NCI-H2107 (cell line): Measurements from ENCODE around the gene ATP23.

Experiments
- DNase-seq: peaks from one replicate; lab custom pipeline; 2025; lab: John Stamatoyannopoulos, UW

The ATP23 gene

DNA sequence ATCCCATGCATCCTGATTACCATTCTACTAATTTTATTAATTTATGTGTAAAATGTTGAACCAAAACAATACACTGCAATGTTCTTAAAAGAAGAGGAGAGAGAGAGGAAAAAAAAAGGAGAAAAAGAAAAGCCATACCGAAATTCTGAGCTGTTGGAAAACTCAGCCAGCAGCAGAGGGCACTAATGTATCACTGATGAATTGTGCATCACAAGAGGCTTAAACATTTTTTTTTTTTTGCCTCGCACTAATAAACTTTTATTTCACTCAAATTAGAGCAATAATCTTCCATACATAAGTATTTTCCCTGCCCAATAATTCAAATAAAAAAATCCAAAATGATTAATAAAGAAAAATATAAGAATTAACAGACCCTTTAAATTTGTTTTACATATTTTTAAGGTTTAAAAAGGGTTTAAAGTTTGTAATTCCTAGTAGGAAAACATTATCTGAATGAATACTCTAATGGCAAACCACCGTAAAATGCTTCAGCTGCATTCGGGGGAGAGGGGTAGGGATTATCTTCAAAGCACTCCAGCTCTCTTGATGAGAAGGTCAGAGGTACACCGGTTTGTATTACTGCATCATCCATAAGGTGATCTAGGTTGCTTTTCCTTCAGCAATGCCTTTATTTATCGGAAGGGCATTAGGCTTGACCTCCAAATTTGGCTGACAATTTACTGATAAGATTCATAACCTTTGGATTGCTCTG is 41.9 kb downstream of the ATP23 start:
- no peak for DNase-seq

DNA sequence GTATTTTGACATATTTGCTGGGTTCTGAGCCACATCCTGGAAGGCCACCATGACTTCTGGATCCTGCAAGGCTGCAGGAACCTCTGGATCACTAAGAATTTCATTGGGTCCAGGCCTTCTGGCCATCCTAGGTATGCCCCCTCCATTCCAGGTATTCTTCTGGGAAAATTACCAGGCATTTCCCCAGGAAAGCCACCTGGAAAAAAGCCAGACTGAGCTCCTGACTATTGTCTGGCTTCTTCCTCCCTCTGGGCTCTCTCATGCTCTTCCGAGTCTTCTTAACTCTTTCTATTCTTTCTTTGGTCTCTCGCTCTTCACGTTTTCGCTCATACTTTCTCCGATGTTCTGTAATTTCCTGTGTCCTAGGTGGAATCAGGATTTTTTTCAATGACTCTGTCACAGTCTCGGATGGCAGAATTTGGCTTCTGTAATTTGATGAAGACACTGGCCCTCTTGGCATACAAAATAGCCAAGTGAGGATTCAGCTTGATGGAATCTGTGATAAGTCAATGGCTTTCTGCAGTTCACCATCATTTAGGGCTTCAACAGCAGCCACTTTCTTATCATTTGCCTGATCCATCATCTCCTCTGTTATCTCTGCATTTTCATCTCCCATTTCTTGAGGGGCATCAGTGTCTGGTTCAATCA is 42.6 kb downstream of the ATP23 start:
- DNase-seq = no peak

DNA sequence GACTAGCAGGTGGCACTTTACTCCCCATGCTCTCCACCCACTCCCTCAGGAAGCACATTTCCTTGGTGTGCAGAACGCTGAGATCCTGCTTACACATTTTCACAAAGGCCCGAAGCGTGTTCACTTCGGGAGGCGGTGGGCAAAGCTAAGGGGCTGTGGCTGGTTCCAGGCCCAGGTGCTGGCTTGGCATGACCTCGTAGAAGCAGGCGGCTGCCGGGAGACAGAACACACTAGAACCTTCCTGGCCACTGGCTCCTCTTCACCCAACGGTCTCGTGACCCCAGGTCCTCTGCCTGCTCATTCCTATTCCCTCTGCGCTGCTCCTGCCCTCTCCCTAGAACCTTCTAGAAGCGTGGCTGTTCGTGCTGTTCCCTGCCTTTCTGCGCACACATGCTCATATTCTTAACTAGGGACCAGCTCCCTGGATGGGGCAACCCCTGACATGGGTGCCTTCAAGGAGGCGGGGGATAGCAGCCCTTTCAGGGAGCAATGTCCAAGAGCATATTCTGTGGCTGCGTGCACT is 43.3 kb downstream of the ATP23 start:
- DNase-seq = no peak

DNA sequence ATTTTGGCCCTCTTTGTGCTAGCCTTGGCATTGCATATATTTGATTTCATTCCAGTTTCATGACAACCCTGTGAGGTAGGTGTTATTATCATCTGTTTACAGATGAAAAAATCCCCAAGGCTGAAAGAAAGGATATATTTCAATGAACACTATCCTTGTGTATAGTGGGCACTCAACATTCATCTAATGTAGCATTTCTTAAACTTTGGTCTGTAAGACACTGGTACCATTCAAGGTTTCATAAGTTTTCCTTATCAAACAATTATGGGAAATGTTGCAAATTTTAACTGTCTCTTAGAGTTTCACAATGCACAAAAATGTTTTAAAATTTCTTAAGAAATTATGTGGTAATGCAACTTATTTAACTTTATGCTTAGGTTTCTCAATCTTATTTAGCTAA is 44.3 kb downstream of the ATP23 start:
- no peak for DNase-seq

DNA sequence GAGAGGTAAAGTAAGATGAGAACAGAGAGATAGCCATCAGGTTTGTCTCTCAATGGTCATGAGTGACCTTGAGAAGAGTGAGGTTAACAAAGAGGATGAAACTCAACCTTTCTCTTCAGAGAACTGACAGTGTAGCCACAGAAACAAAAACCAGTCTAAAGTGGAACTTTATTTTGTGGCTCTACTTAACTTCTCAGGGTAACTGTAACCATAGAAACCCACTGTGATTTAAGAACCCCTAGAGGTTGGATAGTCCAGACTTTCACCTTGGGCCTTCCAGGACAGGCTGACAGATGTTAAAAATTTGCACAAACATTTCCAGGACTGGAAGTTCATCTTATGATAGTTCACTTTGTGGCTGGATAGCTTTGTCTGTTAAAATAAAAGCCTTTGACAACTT is 48.5 kb downstream of the ATP23 start:
- DNase-seq = no peak

DNA sequence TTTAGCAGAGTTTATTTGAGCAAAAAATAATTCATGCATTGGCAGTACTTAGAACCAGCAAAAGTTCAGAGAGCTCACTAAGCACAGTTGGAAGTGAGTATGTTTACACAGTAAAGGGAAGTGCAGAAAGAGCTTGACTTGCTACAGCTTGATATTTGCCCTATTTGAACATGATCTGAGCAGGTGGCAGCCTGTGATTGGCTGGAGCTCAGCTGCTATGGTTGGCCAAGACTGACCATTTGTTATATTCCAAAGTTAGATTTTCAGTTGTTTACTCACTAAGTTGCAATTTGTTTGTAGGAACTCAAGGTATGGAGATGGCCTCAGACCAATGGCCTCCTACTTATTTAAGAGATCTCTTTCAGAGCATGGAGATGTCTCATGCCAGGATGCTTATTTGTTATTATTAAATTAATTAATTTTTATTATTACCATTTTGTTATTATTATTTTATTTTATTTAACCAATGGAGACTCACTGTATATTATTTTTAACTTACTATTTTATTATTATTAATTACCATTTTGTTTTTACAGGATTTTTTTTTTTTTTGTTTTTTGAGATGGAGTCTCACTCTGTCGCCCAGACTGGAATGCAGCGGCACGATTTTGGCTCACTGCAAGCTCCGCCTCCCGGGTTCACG is 49.0 kb downstream of the ATP23 start:
- no peak for DNase-seq

DNA sequence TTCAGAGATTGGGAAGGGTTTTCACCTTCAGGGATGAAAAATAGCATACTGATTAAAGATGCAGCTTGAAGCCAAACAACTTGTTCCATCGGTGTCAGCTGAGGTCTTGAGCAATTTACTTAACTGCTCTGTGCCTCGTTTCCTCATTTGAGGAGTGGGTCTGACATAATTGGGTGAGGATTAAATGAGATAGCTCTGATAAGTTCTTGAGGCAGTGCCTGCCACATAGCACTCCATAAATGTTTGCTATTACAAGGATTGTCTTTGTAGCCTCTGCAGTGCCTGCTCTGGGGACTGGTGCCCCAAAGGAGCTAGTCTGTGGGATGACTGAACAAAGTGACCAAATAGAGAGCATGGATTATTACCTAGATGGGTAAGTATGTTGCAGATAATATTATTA is 50.6 kb downstream of the ATP23 start:
- no peak for DNase-seq

DNA sequence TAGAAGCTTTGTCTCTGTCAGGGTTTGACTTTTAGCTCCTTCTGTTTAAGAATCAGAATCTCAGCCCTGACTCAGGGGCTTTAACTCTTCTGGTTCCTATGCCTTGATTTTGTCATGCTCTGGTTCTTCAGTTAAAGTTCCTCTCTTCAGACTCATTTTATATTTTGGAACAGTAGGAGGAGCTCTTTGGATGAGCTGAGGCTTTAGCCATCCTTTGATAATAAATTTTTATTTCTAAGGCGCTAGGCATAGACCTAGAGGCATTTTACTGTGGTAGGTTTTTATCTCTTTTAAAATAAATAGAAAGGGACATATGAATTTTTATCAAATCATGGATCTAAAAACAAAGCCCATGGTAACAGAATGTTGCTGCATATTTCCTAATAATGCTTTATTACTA is 51.7 kb downstream of the ATP23 start:
- DNase-seq = no peak

DNA sequence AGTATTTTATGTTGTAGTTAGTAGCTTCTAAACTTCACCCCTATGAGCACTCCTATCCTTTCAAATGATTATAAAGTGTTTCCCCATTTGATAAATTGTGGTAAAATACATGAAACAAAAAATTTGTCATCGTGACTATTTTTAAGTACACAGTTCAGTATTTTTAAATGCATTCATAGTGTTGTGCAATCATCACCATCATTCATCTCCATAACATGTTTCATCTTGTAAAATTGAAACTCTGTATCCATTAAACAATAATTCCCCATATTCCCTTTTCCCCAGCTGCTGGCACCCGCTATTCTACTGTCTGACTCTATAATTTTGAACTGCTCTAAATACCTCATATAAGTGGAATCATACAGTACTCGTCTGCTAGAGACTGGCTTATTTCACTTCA is 52.5 kb downstream of the ATP23 start:
- no peak for DNase-seq

DNA sequence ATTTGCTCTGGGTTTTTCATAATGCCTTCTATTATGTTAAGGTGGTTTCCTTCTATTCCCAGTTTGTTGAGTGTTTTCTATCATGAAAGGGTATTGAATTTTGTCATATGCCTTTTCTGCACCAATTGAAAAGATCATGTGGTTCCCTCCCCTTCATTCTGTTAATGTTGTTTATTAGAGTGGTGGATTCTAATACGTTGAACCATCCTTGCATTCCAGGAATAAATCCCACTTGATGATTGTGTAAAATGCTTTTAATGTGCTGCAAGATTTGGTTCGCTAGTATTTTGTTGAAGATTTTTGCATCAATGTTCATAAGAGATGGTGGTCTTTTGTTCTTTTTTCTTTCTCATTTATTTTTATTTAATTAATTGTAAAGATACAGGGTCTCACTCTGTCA is 55.2 kb downstream of the ATP23 start:
- DNase-seq = no peak

DNA sequence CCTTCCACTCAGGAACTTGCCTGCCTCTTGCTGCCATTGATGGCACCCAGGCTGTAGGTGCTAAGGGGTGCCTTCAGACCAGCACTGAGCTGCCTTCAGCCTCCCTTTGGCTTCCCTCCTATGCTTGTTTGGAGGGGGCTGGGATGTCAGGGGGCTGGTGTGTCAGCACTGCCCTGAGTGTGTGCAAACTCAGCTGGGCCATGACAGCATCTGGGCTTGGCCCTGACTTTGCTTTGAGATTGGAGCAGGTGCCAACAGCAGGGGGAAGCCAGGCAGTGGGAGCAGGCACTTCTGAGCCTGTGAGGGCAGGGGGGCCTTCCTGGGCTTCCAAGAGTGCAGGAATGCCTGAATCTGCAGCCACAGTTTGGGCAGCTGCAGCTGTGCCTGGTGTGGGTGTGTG is 56.9 kb downstream of the ATP23 start:
- DNase-seq = no peak

DNA sequence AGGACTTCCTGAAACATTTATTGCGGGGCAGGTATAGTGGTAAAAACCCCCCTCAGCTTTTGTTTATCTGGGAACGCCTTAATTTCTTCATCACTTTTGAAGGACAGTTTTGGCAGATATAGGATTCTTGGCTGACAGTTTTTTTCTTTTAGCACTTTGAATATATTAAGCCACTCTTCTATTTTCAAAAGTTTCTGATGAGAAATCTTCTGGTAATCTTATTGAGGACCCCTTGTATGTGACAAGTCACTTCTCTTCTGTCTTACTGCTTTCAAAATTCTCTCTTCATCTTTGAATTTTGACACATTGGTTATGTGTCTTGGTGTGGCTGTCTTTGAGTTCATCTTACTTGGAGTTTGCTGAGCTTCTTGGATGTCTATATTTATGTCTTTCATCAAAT is 59.1 kb downstream of the ATP23 start:
- no peak for DNase-seq

DNA sequence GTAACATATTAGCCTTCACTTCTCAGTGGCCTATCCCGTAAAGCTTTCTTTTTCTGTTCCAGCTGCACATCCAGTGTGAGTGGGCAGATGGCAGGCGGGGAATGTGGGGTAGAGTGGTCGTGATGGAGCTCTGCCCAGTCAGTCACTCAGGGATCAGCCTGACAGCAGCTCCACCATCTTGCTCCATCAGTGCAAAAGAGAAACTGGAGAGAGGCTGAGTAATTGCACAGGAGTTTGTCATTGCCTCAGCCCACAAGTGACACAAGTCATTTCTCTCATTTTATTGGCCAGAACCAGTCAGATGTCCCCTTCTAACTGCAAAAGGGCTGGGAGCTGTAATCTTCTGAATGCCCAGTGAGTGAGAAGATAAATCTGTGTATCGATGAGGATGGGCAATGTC is 66.5 kb downstream of the ATP23 start:
- no peak for DNase-seq

DNA sequence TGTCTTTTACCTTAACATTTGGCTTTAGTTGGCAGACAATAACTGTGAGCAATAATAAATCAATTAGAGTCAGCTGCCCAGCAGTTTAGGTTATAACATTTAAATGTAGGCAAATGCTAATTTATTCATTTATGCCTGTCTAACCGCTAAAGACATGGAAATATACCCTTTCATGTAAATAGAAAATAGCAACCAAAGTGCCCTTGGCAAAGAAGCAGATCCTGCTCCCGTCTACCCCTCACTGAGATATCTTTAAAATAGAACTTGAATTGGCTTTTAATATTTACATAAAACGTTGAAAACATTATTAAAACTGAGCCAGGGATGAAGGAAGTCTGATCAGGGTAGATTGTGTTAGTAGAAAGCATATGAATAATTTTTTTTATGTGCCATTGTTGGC is 67.3 kb downstream of the ATP23 start:
- DNase-seq = no peak
